OCI-LY7 (cell line): ENCODE results near the gene AFDN. TPM values are rescaled to one million over a fixed set of nuclear protein-coding genes. Genes with fewer than 3 reads are reported as not detected.
"Not testable (repeated sequence)": the region's sequence is repeated elsewhere in the genome, so short reads cannot be mapped to it uniquely, and the experiment has no call there.

Experiments
- BruUV-seq: library from RNA; stranded (reverse); fragments of 400-500 nt; replicated peaks from 2 replicates; lab custom pipeline; 2021; lab: Mats Ljungman, UMichigan
- CTCF ChIA-PET: fragments of 300-600 bp; sonication (Branson Sonifier 250); formaldehyde crosslinking; loops from one replicate; lab custom pipeline; 2022; ENCODE audit warnings: antibody characterized with exemption; ENCODE audit not compliant: unreplicated experiment; lab: Charles Lee
- POLR2A ChIA-PET: fragments of 300-600 bp; sonication (Branson Sonifier 250); formaldehyde crosslinking; loops from one replicate; lab custom pipeline; 2022; ENCODE audit warnings: antibody characterized with exemption; lab: Charles Lee
- DNase-seq: peaks from one replicate; pipeline ENCODE4 v3.0.0-alpha.2; 2015; ENCODE audit warnings: low spot score
- H2AFZ ChIP-seq: fragments of 200-600 bp; sonication (generic), shearing (Covaris generic); 2 replicates; pipeline ENCODE4 v1.6.1; 2014; ENCODE audit warnings: mild to moderate bottlenecking, antibody characterized with exemption, low read length, moderate library complexity
- H3K27ac ChIP-seq: fragments of 200-600 bp; sonication (generic); 2 replicates; pipeline ENCODE4 v1.5.1; 2014; ENCODE audit warnings: mixed run types, low read depth, mild to moderate bottlenecking, moderate library complexity, low read length, inconsistent platforms; ENCODE audit not compliant: poor library complexity, severe bottlenecking
- H3K36me3 ChIP-seq: fragments of 200-600 bp; sonication (generic); 2 replicates; pipeline ENCODE4 v1.6.1; 2014; ENCODE audit warnings: mild to moderate bottlenecking, antibody characterized with exemption, low read length, moderate library complexity, mixed read lengths; ENCODE audit not compliant: insufficient read depth
- H3K4me1 ChIP-seq: fragments of 200-600 bp; sonication (generic); 2 replicates; pipeline ENCODE4 v1.5.1; 2014; ENCODE audit warnings: mild to moderate bottlenecking, low read length; ENCODE audit not compliant: insufficient read depth, poor library complexity, severe bottlenecking
- H3K4me2 ChIP-seq: fragments of 200-600 bp; sonication (generic); 2 replicates; pipeline ENCODE4 v1.6.1; 2014; ENCODE audit warnings: mild to moderate bottlenecking, low read length
- H3K4me3 ChIP-seq: fragments of 200-600 bp; sonication (generic); 2 replicates; pipeline ENCODE4 v1.5.1; 2014; ENCODE audit warnings: mild to moderate bottlenecking, low read depth, low read length; ENCODE audit not compliant: poor library complexity, severe bottlenecking
- H3K79me2 ChIP-seq: fragments of 200-600 bp; sonication (generic); 2 replicates; pipeline ENCODE4 v1.6.1; 2016; ENCODE audit warnings: low read depth, mild to moderate bottlenecking, low read length, moderate library complexity, mixed read lengths; ENCODE audit not compliant: insufficient read depth
- H3K9me2 ChIP-seq: fragments of 200-600 bp; sonication (generic); 2 replicates; pipeline ENCODE4 v1.6.1; 2016; ENCODE audit warnings: mild to moderate bottlenecking, low read length, mixed read lengths; ENCODE audit not compliant: insufficient read depth
- H3K9me3 ChIP-seq: fragments of 200-600 bp; sonication (generic); 2 replicates; pipeline ENCODE4 v1.6.1; 2014; ENCODE audit warnings: mild to moderate bottlenecking, mixed run types, low read length, mixed read lengths
- H4K20me1 ChIP-seq: fragments of 200-600 bp; sonication (generic); 2 replicates; pipeline ENCODE4 v1.6.1; 2014; ENCODE audit warnings: mild to moderate bottlenecking, antibody characterized with exemption, low read length, moderate library complexity, mixed read lengths; ENCODE audit not compliant: insufficient read depth
- EZH2phosphoT487 ChIP-seq: fragments of 200-600 bp; sonication (generic); IDR thresholded peaks from 2 replicates; pipeline ENCODE4 v1.6.1; 2018; ENCODE audit warnings: low read depth, borderline replicate concordance, mild to moderate bottlenecking, mixed run types, antibody characterized with exemption, low read length, moderate library complexity, mixed read lengths
- intact Hi-C: fragments of 100-400 bp; cut with micrococcal nuclease; formaldehyde crosslinking; loops from one replicate; pipeline ENCODE4 v1.10.0; 2022; ENCODE audit not compliant: unreplicated experiment
- total RNA-seq, 2 experiments: library from RNA; depleted of rRNA in 1 of 2; stranded (reverse); fragments of >200 nt in 1 of 2; shearing (Covaris generic) in 1 of 2; gene quantifications; 2 replicates each; pipeline ENCODE4 v1.2.3, GENCODE V29; 2014 to 2022
- TF ChIP-seq, protein P1 (sequence below): fragments of 200-600 bp; sonication (generic); conservative IDR thresholded peaks from 2 replicates; pipeline ENCODE4 v1.5.1; 2014; ENCODE audit warnings: mild to moderate bottlenecking, antibody characterized with exemption, low read length, moderate library complexity, mixed read lengths

Gene AFDN
- total RNA-seq, 2 experiments from 2014 or later, result 43.6 to 71.6 TPM

DNA sequence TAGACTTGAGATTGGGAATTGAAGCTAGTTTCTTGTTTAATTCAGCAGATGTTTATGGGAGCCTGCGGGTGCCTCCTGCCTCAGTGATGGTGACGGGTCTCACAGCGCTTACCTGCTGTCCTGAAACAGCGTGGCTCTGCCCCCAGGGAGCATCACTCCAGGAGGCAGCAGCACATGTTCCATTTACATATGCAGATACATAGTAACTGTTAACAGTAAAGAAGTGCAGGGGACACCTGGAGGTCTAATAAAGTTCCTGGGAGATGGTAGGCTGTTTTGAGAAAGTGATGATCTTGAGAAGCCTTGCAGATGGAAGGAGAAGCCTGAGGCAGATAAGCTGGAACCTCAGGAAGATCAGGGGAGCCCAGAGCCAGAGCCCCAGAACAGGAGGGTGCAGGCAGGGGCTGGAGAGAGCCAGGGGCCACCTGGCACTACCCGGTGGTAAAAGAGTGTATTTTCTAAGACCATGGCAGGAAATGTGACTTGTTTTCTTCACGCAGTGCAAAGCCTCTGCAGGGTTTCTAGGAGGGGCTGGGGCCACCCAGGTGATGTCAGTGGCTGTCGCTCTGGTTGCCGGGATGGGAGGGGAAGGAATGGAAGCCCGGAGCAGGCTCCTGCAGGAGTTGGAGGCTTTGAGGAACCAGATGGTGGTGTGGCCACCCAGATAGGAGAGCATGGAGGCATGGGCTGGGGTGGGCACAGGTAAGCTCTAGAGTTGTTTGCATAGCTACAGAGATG is 146.6 kb downstream of the AFDN start:
- Histone ChIP-seq H2AFZ (no peak overlapping the region), H3K9me3 (no peaks in the 10 kb centered on the region), H4K20me1 (no peaks in the 10 kb centered on the region), H3K79me2 (no peaks in the 10 kb centered on the region), H3K36me3 (no peaks in the 10 kb centered on the region), H3K4me2 (no peak overlapping the region), H3K4me3 (no peak overlapping the region), H3K4me1 (no peaks in the 10 kb centered on the region), H3K27ac (no peak overlapping the region), H3K9me2 (no peaks in the 10 kb centered on the region)
- ChIA-PET POLR2A (no interaction called here), CTCF (no interaction called here)
- no TSS peak for BruUV-seq
- TF ChIP-seq, protein P1, sequence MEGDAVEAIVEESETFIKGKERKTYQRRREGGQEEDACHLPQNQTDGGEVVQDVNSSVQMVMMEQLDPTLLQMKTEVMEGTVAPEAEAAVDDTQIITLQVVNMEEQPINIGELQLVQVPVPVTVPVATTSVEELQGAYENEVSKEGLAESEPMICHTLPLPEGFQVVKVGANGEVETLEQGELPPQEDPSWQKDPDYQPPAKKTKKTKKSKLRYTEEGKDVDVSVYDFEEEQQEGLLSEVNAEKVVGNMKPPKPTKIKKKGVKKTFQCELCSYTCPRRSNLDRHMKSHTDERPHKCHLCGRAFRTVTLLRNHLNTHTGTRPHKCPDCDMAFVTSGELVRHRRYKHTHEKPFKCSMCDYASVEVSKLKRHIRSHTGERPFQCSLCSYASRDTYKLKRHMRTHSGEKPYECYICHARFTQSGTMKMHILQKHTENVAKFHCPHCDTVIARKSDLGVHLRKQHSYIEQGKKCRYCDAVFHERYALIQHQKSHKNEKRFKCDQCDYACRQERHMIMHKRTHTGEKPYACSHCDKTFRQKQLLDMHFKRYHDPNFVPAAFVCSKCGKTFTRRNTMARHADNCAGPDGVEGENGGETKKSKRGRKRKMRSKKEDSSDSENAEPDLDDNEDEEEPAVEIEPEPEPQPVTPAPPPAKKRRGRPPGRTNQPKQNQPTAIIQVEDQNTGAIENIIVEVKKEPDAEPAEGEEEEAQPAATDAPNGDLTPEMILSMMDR, result no peak
- no peak for TF ChIP-seq EZH2phosphoT487
- intact Hi-C loops, result no loop called here
- DNase-seq, result no peak

DNA sequence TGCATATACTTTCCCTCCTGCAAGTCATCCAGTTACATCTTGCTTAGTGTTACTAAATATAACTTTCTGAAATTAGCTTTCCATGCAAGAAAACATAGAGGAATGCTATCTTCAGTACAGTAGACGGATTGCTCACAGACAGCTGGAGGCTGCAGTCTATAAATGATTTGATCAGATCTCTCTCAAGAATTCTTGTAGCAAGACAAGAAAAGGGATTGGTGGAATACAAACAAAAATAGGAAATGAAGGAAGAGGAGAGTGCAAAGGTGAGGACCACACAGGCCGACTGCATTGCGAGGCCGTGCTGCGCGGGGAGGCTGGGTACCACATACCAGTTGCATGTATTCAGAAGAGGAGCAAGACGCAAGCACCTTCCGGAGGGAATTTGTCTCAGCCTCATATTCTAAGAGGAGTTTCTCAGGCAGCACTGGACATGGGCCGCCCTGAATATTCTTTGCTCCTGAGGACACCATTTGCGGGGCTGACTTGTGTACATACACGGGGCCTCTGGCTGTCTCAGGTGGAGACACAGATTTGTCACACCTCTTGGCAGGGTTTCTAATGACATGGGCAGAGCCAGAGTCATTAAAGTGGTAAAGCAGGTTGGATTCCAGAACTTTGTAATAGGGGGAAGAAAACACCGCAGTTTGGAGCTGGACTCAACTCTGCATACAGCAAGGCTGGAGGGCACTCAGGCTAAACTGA is 148.1 kb downstream of the AFDN start:
- no peak for DNase-seq
- Histone ChIP-seq H3K79me2 (no peaks in the 10 kb centered on the region), H3K9me2 (no peaks in the 10 kb centered on the region), H4K20me1 (no peaks in the 10 kb centered on the region), H3K27ac (no peak overlapping the region), H2AFZ (no peak overlapping the region), H3K9me3 (no peaks in the 10 kb centered on the region), H3K4me3 (no peak overlapping the region), H3K36me3 (no peaks in the 10 kb centered on the region), H3K4me1 (no peaks in the 10 kb centered on the region), H3K4me2 (no peak overlapping the region)
- ChIA-PET POLR2A (no interaction called here), CTCF (no interaction called here)
- no TSS peak for BruUV-seq
- intact Hi-C loops, result no loop called here
- no peak for TF ChIP-seq EZH2phosphoT487
- TF ChIP-seq, protein P1, result no peak

DNA sequence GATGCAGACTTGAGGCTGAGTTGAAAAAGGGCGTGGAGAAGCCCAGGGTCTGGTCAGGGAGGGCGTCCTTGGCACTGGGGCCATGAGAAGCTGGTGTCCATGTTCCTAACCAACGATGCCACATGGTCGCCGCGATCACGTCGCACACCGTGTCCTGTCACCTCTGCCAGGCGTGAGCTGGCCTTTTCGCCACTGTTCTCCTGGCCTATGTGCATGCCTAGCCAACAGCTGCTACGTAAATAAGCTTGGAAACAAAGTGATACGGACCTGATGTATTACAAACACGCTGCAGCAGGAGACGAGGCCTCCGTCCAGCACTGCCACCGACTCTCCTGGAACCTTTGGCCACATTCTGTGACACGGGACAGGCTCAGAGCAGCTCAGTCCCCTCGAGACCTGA is 148.7 kb downstream of the AFDN start:
- ChIA-PET CTCF (no interaction called here), POLR2A (no interaction called here)
- TF ChIP-seq, protein P1, result no peak
- no peak for TF ChIP-seq EZH2phosphoT487
- intact Hi-C loops, result no loop called here
- DNase-seq, result no peak
- H3K79me2 ChIP-seq, result no peaks in the 10 kb centered on the region
- no peaks in the 10 kb centered on the region for H3K9me3 ChIP-seq
- no peak overlapping the region for H3K4me3 ChIP-seq
- H3K4me2 ChIP-seq, result no peak overlapping the region
- H3K36me3 ChIP-seq, result no peaks in the 10 kb centered on the region
- H4K20me1 ChIP-seq, result no peaks in the 10 kb centered on the region
- H2AFZ ChIP-seq, result no peak overlapping the region
- no peak overlapping the region for H3K27ac ChIP-seq
- no peaks in the 10 kb centered on the region for H3K4me1 ChIP-seq
- no TSS peak for BruUV-seq
- no peaks in the 10 kb centered on the region for H3K9me2 ChIP-seq

DNA sequence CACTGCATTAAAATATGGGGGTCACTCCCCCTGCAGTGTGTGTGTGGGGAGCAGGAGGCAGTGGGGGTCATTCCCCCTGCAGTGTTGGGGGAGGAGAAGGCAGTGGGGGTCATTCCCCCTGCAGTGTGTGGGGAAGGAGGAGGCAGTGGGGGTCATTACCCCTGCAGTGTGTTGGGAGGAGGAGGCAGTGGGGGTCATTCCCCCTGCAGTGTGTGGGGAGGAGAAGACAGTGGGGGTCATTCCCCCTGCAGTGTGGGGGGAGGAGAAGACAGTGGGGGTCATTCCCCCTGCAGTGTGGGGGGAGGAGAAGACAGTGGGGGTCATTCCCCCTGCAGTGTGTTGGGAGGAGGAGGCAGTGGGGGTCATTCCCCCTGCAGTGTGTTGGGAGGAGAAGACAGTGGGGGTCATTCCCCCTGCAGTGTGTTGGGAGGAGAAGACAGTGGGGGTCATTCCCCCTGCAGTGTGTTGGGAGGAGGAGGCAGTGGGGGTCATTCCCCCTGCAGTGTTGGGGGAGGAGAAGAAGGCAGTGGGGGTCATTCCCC is 149.5 kb downstream of the AFDN start:
- H3K27ac ChIP-seq, POLR2A ChIA-PET, H3K4me2 ChIP-seq, intact Hi-C loops, H3K9me2 ChIP-seq, H3K4me3 ChIP-seq, H3K36me3 ChIP-seq, BruUV-seq, DNase-seq, CTCF ChIA-PET, H4K20me1 ChIP-seq, H3K79me2 ChIP-seq, H3K9me3 ChIP-seq, H2AFZ ChIP-seq, H3K4me1 ChIP-seq: not testable (repeated sequence)
